NK-92 treated with Interleukin-12 subunit alpha and Interleukin-12 subunit beta, amount 100 ng/mL, for 24 hours (cell line): ENCODE data around the gene WFDC13.
"Not testable (repeated sequence)": the region's sequence is repeated elsewhere in the genome, so short reads cannot be mapped to it uniquely, and the experiment has no call there.

Source experiments
- DNase-seq: peaks from one replicate; lab custom pipeline; 2025; lab: John Stamatoyannopoulos, UW

WFDC13 gene, protein sequence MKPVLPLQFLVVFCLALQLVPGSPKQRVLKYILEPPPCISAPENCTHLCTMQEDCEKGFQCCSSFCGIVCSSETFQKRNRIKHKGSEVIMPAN

GRCh38 chr20:45701873-45702272 is at the start of gene WFDC13:
Gene WFDC13, plus strand, starts transcription at chr20:45702038. Its CDS starts 86 bp downstream, at chr20:45702124.
- DNase-seq: no peak

DNA sequence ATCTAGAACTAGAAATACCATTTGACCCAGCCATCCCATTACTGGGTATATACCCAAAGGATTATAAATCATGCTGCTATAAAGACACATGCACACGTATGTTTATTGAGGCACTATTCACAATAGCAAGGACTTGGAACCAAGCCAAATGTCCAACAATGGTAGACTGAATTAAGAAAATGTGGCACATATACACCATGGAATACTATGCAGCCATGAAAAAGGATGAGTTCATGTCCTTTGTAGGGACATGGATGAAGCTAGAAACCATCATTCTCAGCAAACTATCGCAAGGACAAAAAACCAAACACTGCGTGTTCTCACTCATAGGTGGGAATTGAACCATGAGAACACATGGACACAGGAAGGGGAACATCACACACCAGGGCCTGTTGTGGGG is 44.8 kb upstream of the WFDC13 start:
- not testable (repeated sequence) for DNase-seq

- no peak for DNase-seq
These were observed 31.7 kb upstream of the WFDC13 start, which contains the start of gene WFDC11 for GRCh38 chr20:45670139-45670538. Gene WFDC11, minus strand, starts transcription at chr20:45670239. Its CDS starts 19,639 bp downstream, at chr20:45650600.

- DNase-seq: no peak
These were observed 29.1 kb upstream of the WFDC13 start for GRCh38 chr20:45672765-45673164.

DNA sequence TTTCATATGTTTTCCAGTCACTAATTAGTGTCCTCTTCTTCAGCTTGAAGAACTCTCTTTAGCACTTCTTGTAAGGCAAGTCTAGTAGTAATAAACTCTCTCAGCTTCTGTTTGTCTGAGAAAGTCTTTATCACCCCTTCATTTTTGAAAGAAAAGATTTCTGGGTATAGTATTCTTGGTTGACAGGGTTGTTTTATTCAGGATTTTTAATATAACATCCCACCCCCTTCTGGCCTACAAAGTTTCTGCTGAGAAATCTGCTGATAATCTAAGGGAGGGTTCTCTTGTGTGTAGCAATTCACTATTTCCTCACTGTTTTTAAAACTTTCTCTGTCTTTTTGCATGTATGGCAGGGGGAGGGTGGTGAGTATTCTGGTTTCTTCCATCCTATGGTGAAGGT is 22.2 kb upstream of the WFDC13 start:
- no peak for DNase-seq

- DNase-seq: no peak
These were observed 15.9 kb upstream of the WFDC13 start for GRCh38 chr20:45685896-45686295.

DNA sequence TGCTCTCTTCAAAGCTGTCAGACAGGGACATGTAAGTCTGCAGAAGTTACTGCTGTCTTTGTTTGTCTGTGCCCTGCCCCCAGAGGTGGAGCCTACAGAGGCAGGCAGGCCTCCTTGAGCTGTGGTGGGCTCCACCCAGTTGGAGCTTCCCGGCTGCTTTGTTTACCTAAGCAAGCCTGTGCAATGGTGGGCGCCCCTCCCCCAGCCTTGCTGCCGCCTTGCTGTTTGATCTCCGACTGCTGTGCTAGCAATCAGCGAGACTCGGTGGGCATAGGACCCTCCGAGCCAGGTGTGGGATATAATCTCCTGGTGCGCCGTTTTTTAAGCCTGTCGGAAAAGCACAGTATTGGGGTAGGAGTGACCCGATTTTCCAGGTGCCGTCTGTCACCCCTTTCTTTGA is 8.5 kb upstream of the WFDC13 start:
- DNase-seq: not testable (repeated sequence)

GRCh38 chr20:45695496-45695895 is 6.3 kb upstream of the WFDC13 start:
- no peak for DNase-seq

- DNase-seq: no peak
These were observed 734 bp upstream of the WFDC13 start for GRCh38 chr20:45701104-45701503.

DNA sequence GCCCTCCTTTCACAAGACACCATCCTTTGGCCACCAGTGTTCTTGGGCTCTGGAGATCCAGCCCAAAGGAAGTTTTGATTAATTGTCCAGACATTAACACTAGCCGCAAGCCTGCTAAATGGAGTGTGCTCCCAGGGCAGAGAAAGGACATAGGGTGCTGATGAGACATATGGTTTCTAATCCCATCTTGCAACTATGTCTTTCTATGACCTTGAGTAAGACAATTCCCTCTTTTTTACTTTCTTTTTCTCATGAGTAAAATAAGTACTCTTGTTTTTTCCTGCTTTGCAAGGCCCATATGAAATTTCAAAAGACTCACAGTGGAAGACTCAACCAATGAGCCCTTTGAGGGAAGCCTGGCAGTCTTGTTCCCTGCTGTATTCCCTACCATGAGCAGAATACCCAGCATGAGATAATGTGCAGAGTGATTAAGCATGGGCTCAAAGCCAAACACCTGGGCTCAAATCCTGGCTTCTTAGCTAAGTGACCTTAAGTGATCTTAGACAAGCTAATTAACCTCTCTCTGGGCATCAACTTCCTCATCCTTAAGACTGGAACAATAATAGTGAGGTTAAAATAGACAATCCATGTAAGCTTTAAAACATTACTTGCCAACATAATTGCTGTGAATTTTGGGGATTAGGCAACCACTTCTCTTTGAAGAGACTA is 3.3 kb downstream of the WFDC13 start, which contains the start of gene WFDC10B:
TSS of gene WFDC10B (minus strand) at position 51 of the 669 bp plus-strand sequence. CDS start 19,027 bp downstream, outside the sequence.
- no peak for DNase-seq

DNA sequence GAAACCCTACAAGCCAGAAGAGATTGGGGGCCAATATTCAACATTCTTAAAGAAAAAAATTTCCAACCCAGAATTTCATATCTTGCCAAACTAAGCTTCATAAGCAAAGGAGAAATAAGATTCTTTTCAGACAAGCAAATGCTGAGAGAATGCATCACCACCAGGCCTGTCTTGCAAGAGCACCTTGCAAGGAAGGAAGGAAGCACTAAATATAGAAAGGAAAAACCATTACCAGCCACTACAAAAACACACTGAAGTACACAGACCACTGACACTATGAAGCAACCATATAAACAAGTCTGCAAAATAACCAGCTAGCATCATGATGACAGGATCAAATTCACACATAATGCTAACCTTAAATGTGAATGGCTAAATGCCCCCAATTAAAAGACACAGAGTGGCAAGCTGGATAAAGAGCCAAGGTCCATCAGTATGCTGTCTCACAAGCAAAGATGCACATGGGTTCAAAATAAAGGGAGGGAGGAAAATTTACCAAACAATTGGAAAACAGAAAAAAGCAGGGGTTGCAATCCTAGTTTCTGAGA is 14.4 kb downstream of the WFDC13 start:
- not testable (repeated sequence) for DNase-seq

DNA sequence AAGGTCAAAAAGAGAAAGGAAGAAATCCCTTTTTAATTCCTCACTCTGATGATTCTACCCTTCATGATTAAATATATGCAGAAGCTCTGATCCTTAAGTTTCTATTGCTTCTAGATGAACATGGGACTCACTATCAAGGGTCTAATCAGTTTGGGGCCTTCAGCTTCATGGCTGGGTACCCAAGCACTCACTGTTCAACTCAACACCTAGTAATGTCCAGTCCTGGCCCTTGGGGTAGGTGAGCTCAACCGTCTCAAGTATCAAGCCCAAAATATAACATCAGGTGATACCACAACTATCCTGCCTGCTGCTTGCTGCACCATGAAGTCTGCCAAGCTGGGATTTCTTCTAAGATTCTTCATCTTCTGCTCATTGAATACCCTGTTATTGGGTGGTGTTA is 20.2 kb downstream of the WFDC13 start, which contains the start of gene SPINT4:
TSS of gene SPINT4 (plus strand) at position 301 of the 400 bp plus-strand sequence. CDS start at position 322, 21 bp downstream.
- no peak for DNase-seq

DNA sequence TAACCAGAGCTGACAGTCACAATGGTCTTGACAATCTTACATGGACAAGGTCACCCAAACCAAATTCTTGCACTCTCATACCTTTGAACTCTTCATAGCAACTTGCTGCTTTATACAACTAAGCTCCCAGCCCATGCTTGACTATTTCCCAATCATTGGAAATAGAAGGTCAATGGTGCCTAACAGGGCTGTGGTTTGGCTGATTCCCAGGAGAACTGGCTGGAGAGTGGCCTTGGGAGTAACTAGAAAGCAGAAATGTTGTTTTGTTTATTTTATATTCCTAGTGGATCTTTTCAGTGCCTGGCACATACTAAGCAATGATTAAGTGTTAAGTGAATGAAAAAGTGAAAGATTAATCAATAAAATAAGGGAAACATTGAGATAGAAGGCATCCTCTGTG is 23.3 kb downstream of the WFDC13 start:
- no peak for DNase-seq

GRCh38 chr20:45727044-45727443 is 25.2 kb downstream of the WFDC13 start:
- DNase-seq: no peak

DNA sequence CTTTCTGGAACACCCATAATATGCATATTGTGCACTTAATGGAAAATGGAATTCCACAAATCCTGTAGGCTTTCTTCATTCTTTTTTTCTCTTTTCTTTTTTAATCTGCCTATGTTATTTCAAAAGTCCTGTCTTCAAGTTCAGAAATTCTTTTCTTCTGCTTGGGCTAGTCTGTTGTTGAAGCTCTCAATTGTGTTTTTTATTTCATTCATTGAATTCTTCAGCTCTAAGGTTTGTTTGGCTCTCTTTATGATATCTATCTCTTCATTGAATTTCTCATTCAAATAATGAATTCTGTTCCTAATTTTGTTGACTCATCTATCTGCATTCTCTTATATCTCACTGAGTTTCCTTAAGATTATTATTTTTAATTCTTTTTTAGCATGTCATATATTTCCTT is 30.4 kb downstream of the WFDC13 start:
- no peak for DNase-seq

DNA sequence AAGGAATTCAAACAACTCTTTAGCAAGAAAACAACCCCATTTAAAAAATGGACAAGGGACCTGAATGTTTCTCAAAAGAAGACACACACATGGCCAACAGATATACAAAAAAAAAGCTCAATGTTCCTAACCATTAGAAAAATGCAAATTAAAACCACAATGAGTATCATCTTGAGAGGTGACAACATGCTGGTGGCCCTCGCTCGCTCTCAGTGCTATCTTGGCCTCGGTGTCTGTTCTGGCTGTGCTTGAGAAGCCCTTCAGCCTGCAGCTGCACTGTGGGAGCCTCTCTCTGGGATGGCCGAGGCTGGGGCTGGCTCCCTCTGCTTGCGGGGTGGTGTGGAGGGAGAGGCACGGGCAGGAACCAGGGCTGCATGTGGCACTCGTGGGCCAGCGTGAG is 33.7 kb downstream of the WFDC13 start:
- DNase-seq: no peak

DNA sequence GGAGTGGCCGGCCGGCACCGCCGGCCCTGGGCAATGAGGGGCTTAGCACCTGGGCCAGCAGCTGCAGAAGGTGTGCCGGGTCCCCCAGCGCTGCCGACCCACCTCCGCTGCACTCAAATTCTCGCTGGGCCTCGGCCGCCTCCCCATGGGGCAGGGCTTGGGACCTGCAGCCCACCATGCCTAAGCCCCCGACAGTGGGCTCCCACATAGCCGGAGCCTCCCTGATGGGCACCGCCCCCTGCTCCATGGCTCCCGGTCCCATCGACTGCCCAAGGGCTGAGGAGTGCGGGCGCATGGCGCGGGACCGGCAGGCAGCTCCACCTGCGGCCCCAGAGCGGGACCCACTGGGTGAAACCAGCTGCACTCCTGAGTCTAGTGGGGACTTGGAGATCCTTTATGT is 34.1 kb downstream of the WFDC13 start:
- no peak for DNase-seq

GRCh38 chr20:45742596-45742995 is 40.8 kb downstream of the WFDC13 start:
- no peak for DNase-seq

GRCh38 chr20:45745015-45745414 is 43.2 kb downstream of the WFDC13 start:
- no peak for DNase-seq

DNA sequence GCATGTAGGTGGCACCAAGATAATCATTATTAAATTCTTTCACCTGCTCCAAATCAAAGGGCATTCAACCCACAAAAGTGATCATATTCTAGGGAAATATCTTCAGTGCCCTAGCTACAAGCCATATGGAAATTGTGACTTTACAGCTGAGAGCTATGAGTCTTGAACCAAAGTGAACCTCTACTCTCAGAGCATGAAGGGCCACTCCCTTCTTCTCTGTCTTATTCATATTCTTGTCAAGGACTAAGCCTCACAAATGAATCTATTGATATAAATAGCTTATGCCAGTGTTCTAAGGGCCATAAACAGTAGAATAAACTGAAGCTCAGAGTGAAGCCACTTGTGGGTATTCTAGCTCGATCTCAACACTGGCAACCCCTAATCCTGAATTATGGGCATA is 49.9 kb downstream of the WFDC13 start:
- DNase-seq: no peak

- no peak for DNase-seq
These were observed 50.9 kb downstream of the WFDC13 start for GRCh38 chr20:45752746-45753145.

DNA sequence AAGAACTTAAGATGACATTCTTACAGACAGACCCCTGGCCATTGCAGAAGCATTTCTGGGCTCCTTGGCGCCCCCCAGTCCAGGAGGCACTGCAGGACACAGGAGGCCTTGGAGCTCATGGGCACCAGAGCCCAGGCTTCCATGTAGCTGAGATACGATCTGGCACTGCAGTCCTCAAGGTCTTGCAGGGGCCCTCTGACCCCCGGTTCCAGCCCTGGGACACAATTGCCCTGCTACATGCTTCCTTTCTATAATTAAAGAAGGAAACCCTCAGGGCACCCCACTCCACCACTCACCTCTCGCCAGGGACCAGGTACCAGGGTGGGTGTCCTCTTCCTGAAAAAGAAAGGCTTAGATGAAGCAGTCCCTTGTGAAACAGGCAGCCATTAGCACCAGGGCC is 56.3 kb downstream of the WFDC13 start:
- DNase-seq: no peak
